Cardiac fibroblast (primary cell): ENCODE results near the gene PTMA.
A peak's percentile ranks its signal among the peaks of the same experiment; 100 is the strongest.

ENCODE experiments used
- DNase-seq, 2 donors: peaks; one replicate each; pipeline versions ENCODE4 v3.0.0 to v3.0.0-alpha.2; 2010; ENCODE audit warnings: low read depth in 2 of 2
- H3K4me3 ChIP-seq, 2 donors: replicated peaks in 1 of 2; 1 replicate in 1 of 2; 2 replicates in 1 of 2; pipeline ENCODE4 v1.5.1; 2011; ENCODE audit warnings: low read depth in 2 of 2, low read length in 2 of 2, mild to moderate bottlenecking in 2 of 2, moderate library complexity in 1 of 2
- CTCF ChIP-seq: IDR thresholded peaks from one replicate; pipeline ENCODE4 v1.5.1; 2011; ENCODE audit warnings: low read depth, mild to moderate bottlenecking, low read length, inconsistent platforms

PTMA gene

GRCh38 chr2:231677632-231678104 lies 30.7 kb upstream of the PTMA start:
- H3K4me3 ChIP-seq, result no peak overlapping the region
- peak; percentile 90 for TF ChIP-seq CTCF
- DNase-seq, result peak; percentile 86 to 90

GRCh38 chr2:231679908-231680284 lies 28.4 kb upstream of the PTMA start:
- TF ChIP-seq CTCF, result no peak
- DNase-seq, result no peak
- no peak overlapping the region for H3K4me3 ChIP-seq

GRCh38 chr2:231680285-231680991 lies 27.9 kb upstream of the PTMA start:
- no peak for TF ChIP-seq CTCF
- DNase-seq, result no peak
- H3K4me3 ChIP-seq, result peak overlapping the region; percentile 44

GRCh38 chr2:231680992-231681852 lies 27.1 kb upstream of the PTMA start:
- no peak for TF ChIP-seq CTCF
- DNase-seq, result peak; percentile 63 to 90
- peak overlapping the region; percentile 35 to 44 for H3K4me3 ChIP-seq

GRCh38 chr2:231682603-231683291 lies 25.6 kb upstream of the PTMA start:
- TF ChIP-seq CTCF, result no peak
- no peak for DNase-seq
- H3K4me3 ChIP-seq, result no peak overlapping the region

GRCh38 chr2:231683292-231684235 lies 24.8 kb upstream of the PTMA start:
- H3K4me3 ChIP-seq, result no peak overlapping the region
- no peak for TF ChIP-seq CTCF
- no peak for DNase-seq
